Measurements from ENCODE around the gene SLC32A1.

The SLC32A1 gene, protein sequence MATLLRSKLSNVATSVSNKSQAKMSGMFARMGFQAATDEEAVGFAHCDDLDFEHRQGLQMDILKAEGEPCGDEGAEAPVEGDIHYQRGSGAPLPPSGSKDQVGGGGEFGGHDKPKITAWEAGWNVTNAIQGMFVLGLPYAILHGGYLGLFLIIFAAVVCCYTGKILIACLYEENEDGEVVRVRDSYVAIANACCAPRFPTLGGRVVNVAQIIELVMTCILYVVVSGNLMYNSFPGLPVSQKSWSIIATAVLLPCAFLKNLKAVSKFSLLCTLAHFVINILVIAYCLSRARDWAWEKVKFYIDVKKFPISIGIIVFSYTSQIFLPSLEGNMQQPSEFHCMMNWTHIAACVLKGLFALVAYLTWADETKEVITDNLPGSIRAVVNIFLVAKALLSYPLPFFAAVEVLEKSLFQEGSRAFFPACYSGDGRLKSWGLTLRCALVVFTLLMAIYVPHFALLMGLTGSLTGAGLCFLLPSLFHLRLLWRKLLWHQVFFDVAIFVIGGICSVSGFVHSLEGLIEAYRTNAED

DNA sequence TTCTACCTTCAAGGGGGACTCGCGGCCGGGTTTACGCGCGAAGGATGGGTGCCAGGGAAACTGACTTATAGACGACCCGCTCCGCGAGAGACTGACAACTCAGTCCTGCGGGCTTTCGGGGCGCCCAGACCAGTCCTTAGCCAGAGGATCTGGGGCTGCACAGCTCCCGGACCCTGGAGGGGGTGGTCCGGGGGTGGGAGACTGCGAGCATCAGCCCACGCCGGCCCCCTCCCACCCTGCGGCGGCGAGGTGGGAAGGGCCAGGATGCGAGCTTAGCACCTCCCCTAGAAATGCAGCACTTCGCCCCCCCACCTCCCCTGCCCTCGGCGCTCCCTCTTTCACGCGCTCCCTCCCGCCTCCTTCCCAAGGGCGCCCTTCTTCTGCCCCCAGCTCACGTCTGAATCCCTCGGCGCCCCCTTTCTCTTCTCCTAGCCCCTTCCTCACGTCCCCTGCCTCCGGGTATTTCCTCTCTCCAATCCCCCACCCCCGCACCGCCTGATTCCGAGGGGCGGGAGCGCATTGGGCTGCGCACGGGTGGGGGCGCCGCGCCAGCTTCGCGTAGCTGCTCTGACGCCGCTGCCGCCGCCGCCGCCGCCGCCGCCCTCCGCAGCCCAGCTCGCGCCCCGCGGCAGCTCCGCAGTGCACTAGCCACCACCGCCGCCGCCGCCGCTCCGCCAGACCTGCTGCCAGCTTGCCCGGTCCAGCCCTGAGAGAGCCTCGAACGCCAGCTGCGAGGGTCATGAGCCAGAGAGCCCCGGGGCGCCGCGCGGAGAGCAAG lies at the start of gene SLC32A1:
Gene SLC32A1, plus strand, starts transcription at position 639 of the 778 bp plus-strand sequence. CDS start 239 bp downstream, outside the sequence.
- no peak for DNase-seq

DNA sequence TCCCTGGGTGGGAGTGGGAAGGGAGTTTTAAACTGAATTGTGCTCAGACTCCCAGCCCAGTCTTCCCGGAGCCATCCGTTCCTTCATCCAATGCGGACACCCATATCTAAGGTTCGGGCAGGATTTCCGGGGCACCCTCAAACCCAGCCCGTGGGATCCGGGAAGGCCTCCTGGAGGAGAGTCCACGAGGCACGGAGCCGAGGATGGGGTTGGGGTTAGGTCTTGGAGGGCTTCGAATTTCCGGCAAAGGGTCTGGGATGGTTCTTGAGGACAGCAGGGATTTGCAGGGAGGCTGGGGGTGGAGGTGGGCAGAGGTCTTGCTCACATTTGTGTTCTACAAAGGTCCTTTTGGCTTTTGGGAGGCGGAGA lies 49.5 kb upstream of the SLC32A1 start:
- no peak for DNase-seq

DNA sequence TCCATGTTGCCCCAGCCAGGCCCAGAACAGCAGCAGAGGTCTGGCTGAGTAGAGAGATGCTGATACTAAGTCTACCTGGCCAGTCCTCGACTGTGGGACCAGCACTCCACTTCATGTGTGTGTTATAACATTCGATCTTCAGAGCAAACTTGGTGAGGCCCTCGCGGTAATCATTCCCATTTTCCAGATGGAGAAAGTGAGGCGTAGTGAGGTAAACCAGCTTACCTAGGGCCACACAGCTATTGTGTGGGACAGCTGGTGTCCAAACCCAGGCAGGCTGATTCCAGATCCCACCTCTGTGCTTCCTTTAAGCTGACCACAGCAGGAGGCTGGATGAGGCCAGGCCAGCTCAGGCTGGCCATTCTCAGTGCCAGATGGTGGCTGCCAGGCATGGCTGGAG lies 47.7 kb upstream of the SLC32A1 start:
- no peak for DNase-seq

DNA sequence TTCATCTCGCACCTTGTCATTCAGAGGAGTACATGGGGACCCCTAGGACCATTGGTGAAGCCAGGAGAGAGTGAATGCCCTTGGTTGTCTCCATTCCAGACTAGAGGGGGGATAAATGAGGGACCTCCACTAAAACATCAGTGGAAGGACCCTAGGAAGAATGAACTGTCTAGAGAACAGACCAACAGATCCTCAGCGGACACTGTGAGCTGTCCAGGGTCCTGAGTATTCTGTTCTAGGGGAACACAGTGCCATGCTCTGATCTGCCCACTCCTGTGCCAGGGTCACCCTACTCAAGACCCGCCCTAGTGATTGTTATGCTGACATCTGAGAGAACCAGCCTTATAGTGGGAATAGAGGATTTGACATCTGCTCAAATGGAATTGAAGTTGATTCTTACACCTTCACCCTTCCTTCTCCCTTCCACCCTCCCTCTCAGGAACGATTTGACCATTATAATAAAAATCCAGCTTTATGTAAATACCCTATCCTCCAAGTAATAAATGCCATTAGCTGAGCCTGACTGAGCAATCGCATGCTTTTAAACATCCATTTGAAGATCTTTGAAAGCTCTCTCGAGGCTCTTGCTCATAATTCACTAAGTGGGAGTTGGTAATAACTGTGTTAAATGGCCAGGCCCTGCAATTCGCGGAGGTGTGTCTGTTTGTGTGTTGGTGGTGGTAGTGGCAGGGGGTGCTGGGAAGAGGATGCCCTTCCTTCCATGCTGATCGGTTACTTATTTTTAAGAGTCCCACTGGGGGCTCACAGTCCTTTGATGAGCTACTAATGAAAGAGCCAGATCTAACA lies 43.6 kb upstream of the SLC32A1 start:
- DNase-seq, result no peak

DNA sequence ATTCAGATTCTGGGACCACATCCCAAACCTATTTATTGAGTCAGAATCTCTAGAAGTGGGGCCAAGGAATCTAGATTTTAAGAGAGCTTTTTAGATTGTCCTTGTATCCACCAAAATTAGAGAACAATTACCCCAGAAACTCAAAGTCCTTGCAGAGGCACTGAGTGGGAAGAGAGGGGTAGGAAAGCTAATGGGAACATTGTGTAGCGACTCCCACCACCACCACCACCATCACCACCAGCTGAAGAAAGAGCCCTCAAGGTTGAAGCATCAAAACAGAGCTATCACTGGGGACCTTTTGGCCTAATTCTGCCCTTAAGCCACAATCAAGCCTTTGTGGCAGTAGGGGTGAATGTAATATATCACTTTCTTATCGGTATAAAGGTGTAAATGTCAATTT lies 39.0 kb upstream of the SLC32A1 start:
- no peak for DNase-seq

DNA sequence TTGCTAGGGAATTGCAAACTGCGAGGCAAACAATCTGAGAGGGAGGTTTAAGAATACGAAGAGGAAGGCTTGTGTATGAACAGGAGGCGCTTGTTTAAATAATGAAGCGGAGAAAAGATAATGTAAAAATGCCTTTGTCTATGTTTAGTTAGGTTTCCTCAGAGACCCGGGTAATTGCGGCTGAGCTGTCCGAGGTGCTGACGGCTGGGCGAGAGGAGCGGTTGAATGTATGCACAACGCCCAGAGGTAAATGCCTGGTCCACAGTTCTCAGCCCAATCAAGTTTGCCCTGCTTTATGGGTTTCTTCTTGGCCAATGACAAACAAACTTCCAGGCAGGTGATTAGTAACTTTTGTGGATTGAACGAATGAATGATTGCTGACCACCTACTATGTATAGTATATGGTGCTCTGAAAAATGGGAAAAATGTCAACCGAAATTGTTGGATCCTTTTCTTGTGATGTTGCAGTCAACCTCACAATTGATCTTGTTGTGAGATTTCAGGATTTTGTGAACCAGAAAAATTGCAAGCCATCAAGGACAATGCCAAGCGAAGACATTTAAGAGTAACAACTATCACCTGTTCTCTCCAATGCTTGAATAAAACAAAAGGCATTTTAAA lies 38.3 kb upstream of the SLC32A1 start:
- DNase-seq, result no peak

DNA sequence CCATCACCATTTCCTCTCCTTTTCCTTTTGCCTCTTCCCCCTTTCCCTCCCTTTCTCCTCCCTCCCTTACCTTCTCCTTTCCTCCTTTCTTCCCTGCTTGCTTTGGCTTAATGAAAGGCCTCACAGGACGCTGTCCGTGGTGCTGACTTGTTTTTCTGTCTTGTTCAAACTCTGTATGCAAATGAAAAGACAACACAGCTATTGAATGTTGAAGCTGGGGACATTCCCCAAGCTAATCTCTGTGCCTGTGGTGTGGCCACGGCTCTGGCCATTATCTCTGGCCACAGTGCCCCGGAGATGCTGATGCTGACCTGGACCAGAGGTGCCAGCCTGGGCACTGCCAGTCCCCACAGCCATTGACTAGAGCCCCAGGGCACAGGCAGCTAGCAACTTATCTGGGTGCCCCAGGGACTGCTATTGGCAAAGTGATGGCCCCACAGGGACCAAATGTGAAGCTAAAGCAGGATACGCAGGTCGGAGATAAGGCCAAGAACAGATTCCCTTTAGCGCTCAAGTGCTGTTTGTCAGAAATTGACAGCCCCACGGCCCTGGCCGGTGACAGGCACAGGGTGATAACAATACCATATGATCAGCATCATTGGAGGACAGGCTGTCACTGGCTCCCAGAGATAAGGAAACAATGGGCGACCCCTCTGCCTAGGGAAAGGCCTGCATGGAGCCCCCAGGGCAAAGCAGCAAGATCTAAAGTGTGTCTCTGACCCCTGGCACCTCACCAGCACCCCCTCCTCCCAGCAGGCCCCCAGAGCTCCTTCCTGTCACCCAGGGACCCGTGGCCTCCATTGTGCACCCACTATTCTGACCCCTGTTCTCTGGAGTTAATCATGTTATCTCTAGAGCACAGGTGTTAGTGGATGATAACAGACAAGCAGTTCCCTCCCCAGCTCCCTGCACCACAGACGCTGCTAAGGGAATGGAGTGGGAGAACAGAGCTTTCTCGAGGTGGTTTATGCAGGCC lies 31.6 kb upstream of the SLC32A1 start:
- no peak for DNase-seq

DNA sequence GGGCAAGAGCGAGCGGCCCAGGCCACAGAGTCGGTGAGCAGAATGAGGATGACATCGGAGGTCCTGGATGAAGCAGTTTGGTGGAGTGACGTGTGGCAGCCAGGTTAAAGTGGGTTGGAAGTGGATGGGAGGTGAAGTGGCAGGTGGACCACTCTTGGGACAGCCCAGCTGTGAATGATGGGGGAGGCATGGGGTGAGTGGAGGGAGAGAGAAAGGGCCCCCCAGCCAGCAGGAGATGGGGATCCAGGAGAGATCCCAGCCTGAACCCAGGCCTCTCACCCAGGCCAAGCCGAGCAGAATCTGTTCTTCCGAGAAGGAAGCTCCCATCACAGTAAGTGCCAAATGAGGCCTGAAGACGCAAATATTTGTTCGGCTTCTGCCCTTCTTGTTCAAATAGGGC lies 27.0 kb upstream of the SLC32A1 start:
- DNase-seq, result no peak

DNA sequence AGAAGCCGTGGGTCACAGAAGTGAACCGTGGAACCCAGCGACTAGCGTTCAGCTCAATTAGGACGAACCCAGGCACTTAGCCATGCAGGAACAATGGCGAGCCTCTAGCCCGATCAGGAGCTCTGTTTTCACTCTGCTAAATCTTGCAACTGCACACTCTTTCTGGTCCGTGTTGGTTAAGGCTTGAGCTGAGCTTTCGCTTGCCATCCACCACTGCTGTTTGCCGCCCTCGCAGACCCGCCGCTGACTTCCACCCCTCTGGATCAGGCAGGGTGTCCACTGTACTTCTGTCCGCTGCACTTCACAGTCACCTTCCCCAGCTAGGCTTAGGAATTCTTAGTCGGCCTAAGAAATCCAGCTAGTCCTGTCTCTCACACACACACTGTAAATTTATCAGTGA lies 25.7 kb upstream of the SLC32A1 start:
- no peak for DNase-seq

DNA sequence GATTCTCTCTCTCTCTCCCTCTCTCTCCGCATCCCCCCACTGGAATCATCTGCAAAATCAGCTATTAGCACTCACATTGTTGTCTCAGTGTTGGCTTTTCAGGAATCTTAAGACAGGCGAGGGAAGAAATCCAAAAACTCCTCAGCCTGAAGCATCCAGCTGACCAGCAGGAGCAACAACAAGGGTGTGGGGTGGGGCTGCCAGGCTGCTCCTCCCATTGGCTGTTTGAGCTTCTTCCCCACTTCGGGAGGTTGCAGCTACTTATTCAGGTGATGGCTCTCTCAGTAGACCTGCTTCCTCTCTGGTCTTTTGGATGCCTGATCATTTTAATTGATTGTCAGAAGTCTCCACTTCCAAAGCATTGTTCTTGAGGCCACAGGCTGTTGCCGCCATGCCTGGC lies 24.1 kb upstream of the SLC32A1 start:
- DNase-seq, result no peak

DNA sequence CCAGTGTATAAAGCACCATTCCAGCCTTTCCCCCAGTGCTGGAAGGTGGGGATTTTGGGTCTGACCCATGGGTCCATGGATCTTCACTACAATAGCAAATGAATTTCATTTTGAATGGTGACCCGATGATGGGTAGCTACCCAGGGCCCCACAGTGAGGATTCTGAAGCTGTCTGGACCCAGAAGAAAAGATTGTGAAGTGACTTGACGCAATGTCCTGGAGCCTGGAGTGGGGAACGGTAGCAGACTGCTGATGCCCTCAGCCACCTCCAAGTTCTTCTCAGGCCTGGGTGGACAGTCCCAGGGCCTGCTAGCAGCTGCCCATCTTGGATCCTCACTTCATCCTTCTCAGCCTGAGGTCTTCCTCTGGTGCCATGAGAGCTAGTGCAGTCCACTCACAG lies 23.4 kb upstream of the SLC32A1 start:
- DNase-seq, result no peak

DNA sequence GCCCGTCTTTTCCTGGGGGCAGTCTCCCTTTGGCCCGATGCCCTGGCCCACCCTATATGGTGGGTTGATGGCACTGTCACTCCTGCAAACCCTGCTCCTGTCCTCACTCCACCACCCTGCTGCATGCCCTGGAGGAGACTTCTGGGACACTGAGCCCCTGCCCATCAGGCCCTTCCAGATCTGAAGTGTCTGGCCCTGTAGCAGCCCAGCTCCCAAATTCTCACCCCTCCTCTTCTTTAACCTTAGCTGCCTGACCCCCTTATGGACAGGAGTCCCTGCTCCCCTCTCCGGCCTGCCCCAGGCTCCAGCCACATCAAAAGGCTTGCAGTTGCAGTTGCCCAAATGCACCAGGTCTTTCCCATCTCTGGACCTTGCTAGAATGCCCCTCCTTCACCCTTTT lies 20.8 kb upstream of the SLC32A1 start:
- no peak for DNase-seq

DNA sequence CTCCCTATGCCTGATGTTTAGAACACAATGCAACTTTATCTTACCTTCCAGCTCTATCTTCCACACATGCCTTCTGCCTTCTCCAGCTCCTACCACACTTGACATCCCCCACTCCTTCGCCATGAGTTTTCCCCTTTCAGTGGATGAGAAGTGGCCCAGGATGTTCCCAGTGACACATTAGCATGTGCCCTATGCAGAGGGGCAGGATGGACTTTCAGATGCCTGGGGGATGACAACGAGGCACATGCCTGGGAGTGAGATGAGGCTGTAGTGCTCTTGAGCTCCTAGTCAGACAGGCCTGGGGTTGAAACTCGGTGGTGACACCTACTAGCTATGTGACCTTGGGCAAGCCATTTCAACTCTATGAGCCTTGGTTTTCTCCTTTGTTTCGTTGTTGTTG lies 20.1 kb upstream of the SLC32A1 start:
- DNase-seq, result no peak

DNA sequence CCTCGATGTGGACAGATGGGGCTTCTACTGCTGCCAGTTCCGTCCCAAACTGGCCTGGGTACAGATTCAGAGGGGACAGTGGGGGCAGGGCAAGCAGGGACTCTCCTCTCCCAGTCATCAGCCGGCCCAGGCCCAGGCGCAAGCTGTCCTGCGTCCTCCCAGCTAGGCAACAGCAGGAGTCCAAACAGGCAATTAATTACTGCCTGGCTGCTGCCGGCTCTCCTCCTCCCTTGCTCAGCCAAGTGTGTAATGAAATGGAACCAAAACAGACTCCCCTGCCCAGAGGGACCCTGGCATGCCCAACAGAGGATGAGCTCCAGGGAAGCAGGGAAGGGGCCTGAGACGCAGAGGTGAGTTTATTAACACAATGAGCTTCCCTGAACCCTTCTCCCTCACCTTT lies 17.8 kb upstream of the SLC32A1 start:
- peak; percentile 73 for DNase-seq

DNA sequence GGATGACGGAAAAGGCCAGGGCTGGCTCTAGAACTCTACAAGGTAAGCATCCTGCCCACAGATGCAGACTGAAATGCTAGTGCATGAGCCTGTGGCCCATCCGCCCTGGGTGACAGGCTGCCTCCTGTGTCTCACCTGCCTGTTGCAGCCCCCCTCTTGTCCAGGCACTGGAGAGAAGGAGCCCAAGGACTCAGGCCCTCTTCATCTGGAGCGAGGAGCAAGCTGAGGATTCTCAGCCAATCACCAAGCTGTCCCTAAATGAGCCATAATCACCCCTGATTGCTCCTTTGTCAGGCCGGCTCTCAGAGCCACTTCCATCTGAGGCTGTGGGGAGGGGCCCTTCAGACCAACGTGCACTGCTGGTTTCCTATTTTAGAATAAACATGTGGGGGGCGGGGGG lies 10.0 kb upstream of the SLC32A1 start:
- DNase-seq, result no peak

DNA sequence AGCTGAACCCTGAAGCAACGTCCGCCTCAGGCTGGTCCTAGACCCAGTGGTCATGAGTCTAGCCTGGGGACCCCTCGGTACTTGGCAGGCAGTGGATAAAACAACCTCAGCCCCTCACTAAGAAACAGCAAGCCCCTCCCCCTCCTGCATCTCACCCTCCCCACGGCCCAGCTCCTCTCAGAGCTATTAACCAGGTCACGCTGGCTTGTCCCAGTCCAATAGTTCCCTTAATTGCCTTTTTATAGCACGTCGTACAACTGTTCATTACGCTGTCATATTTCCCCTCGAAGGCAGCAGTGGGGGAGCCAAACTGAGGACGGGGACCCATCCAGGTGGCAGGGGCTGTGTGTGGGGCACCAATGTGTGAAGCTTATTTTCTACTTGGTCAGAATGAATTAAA lies 8.6 kb upstream of the SLC32A1 start:
- DNase-seq, result no peak

DNA sequence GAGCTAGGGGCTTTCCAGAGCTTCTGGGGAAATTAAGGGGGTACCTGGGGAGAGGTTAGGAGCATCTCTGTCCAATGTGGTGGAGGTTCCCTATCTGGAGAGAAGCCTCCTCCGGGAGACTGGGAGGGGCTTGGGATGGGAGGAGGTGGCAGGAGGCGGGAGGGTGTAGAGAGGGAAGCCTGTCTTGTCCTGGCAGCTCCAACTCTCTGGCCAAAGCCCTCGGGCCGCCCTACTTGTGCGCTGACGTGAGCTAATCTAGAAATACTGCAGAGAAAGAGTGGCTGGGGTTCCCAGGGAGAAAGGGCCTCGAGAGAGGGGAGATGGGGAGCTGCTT lies 1.6 kb upstream of the SLC32A1 start:
- no peak for DNase-seq

DNA sequence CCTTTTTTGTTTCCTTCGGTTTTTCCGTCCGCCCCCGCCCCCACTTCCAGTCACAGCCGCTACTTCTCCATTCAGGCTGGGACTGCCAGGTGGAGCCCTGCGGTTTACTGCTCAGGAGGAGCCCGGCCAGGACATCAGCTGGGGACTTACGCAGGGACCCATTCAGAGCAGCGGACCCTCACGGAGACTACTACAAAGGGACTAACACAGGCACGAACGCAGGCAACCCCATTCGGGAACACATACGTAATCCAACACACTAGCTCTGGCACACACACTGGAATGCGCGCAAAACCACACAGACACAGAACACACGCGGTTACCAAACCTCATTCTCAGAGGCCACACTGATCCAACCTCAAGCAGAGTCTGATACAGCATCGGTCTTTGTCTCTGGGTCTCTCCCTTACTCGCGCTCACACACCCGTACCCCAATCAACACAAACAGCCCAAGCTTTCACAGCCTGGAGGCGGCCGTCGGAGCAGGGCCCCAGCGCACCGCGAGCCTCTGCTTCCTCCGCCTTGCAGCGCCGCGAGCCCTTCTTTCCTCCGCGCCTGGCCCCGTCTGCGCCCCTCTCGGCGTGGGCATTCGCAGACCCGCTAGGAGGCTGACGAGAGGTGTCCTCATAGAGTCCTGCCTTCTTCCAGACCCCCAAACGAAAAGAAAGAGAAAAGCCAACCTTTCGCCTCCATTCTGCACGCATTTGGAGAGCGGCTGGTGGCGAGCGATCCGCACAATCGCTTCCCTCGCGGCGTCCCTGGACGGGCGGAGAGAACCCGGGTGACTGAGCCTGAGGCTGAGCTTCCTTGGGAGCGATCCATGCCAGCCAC lies 1.1 kb upstream of the SLC32A1 start:
- no peak for DNase-seq

DNA sequence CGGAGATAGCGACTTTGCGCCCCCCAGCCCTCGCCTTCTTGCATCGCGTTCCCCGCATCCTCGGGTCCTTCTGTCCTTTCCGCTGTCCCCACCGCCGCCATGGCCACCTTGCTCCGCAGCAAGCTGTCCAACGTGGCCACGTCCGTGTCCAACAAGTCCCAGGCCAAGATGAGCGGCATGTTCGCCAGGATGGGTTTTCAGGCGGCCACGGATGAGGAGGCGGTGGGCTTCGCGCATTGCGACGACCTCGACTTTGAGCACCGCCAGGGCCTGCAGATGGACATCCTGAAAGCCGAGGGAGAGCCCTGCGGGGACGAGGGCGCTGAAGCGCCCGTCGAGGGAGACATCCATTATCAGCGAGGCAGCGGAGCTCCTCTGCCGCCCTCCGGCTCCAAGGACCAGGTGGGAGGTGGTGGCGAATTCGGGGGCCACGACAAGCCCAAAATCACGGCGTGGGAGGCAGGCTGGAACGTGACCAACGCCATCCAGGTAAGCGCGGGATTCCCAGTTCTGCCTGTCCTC lies 401 bp downstream of the SLC32A1 start:
- DNase-seq, result no peak

DNA sequence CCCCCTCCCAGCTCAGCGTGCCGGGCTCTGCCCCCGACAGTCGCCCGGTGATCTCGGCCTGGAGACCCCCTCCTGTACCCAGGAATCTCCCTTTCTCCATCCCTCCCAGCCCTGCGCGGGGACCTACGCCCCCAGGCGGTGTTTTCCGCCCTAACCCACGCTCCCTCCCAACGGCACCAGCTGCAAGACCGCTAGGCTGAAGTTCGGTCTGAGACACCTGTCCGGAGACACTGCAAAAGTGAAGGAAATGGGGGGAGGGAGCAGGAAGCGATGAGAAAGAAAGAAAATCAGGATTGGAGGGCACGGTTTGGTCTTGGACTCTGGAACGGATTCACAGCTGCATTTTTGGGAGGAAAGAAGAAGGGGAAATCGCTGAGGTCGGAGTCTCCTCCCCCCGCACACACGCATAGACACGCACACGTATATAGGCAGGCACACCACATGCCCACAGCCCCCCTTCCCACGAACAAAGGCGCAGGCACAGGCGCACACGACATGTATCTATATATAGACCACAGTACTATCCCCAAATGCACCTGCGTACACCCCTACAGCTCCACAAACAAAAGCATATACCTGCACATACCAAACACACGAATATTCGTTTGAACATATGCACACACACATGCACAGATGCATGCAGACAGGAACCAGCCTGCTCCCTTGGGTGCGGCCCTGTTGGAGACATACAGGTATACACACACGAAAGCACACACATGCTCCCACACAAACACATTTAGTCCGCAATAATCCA lies 1.0 kb downstream of the SLC32A1 start:
- DNase-seq, result no peak

Data from NCI-H524 treated with DMSO at 0.1 percent for 48 hours (cell line).